Prostate gland (tissue), 2 donors: ENCODE data around the gene EPYC.

Experiments
- POLR2A ChIP-seq: fragments of 450-650 bp; IDR thresholded peaks from one replicate; pipeline ENCODE4 v1.6.1; 2016; ENCODE audit warnings: antibody characterized with exemption, mild to moderate bottlenecking
- TF ChIP-seq, protein P1 (sequence below), 4 experiments: fragments of 200-600 bp in 2 of 4; fragments of 450-650 bp in 2 of 4; sonication (generic) in 2 of 4; IDR thresholded peaks; 1 replicate in 3 of 4; 2 replicates in 1 of 4; pipeline ENCODE4 v1.5.1; 2016 to 2019; ENCODE audit warnings: antibody characterized with exemption in 4 of 4, mild to moderate bottlenecking in 2 of 4, moderate library complexity in 2 of 4

DNA sequence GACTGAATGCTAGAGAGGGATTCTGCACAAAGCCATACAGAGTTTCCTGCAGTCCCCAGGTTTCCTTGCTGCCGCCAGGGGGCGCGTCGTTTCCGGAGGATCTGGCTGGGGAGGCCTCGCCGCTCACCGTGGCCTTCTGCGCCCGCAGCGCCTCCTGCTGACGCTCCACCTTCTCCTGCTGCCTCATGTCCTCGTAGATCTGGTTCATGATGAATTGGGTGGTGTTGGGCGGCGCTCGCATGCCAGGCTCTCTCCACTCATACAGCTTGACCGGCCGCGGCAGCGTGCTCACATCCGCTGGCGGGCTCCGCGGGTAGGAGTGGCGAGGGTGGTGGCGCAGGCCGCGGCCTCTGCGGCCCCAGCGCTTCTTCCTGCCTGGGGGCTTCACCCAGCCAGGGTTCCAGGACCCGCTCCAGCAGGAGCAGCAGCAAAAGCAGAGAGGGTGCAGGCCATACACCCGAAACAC, 50.8 kb downstream of the EPYC start:
- TF ChIP-seq, protein P1, sequence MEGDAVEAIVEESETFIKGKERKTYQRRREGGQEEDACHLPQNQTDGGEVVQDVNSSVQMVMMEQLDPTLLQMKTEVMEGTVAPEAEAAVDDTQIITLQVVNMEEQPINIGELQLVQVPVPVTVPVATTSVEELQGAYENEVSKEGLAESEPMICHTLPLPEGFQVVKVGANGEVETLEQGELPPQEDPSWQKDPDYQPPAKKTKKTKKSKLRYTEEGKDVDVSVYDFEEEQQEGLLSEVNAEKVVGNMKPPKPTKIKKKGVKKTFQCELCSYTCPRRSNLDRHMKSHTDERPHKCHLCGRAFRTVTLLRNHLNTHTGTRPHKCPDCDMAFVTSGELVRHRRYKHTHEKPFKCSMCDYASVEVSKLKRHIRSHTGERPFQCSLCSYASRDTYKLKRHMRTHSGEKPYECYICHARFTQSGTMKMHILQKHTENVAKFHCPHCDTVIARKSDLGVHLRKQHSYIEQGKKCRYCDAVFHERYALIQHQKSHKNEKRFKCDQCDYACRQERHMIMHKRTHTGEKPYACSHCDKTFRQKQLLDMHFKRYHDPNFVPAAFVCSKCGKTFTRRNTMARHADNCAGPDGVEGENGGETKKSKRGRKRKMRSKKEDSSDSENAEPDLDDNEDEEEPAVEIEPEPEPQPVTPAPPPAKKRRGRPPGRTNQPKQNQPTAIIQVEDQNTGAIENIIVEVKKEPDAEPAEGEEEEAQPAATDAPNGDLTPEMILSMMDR (IDR thresholded peaks at IDR 0.05) = no peak
- TF ChIP-seq POLR2A = no peak
